Loucy (cell line): ENCODE measurements around the gene TMEM178B.

Experiments used
- H2AFZ ChIP-seq: fragments of 200-600 bp; sonication (generic); 2 replicates; pipeline ENCODE4 v1.6.0; 2016; ENCODE audit warnings: antibody characterized with exemption, mild to moderate bottlenecking, low read length, moderate library complexity
- H3F3A ChIP-seq: fragments of 200-600 bp; 2 replicates; pipeline ENCODE4 v1.6.0; 2016; ENCODE audit warnings: antibody characterized with exemption, low read depth, mild to moderate bottlenecking
- H3K27me3 ChIP-seq: fragments of 200-600 bp; sonication (generic); 2 replicates; pipeline ENCODE4 v1.6.1; 2014; ENCODE audit warnings: low read length, mild to moderate bottlenecking; ENCODE audit not compliant: insufficient read depth, poor library complexity, severe bottlenecking
- H3K36me3 ChIP-seq: fragments of 200-600 bp; sonication (generic); 2 replicates; pipeline ENCODE4 v1.6.1; 2016; ENCODE audit warnings: low read length; ENCODE audit not compliant: insufficient read depth
- H3K4me1 ChIP-seq: fragments of 200-600 bp; sonication (generic); 2 replicates; pipeline ENCODE4 v1.5.1; 2014; ENCODE audit warnings: low read length, mild to moderate bottlenecking; ENCODE audit not compliant: insufficient read depth, poor library complexity, severe bottlenecking
- H3K4me2 ChIP-seq: fragments of 200-600 bp; sonication (generic); 2 replicates; pipeline ENCODE4 v1.6.0; 2014; ENCODE audit warnings: antibody characterized with exemption, low read length, low read depth, mild to moderate bottlenecking; ENCODE audit not compliant: poor library complexity, severe bottlenecking
- H3K4me3 ChIP-seq: fragments of 200-600 bp; sonication (generic); 2 replicates; pipeline ENCODE4 v1.5.1; 2014; ENCODE audit warnings: low read length, mild to moderate bottlenecking, mixed read lengths; ENCODE audit not compliant: poor library complexity, severe bottlenecking
- H3K79me2 ChIP-seq: fragments of 200-600 bp; sonication (generic); 2 replicates; pipeline ENCODE4 v1.6.1; 2014; ENCODE audit warnings: low read length; ENCODE audit not compliant: insufficient read depth
- H3K9ac ChIP-seq: fragments of 200-600 bp; sonication (generic); 2 replicates; pipeline ENCODE4 v1.6.0; 2014; ENCODE audit warnings: mild to moderate bottlenecking, low read depth, low read length, moderate library complexity; ENCODE audit not compliant: poor library complexity, severe bottlenecking
- H3K9me2 ChIP-seq: fragments of 200-600 bp; sonication (generic); replicated peaks from 2 replicates; pipeline ENCODE4 v1.6.1; 2016; ENCODE audit warnings: low read depth, low read length, mixed read lengths
- H3K9me3 ChIP-seq: fragments of 200-600 bp; sonication (generic); 2 replicates; pipeline ENCODE4 v1.6.1; 2014; ENCODE audit warnings: mild to moderate bottlenecking, antibody characterized with exemption, low read length, low read depth; ENCODE audit not compliant: insufficient read depth
- H4K20me1 ChIP-seq: fragments of 200-600 bp; sonication (generic); 2 replicates; pipeline ENCODE4 v1.6.0; 2014; ENCODE audit warnings: antibody characterized with exemption, low read length, mild to moderate bottlenecking; ENCODE audit not compliant: insufficient read depth, poor library complexity, severe bottlenecking
- CTCF ChIP-seq: fragments of 200-600 bp; sonication (generic); conservative IDR thresholded peaks from 2 replicates; pipeline ENCODE4 v1.5.1; 2014; ENCODE audit warnings: mild to moderate bottlenecking, antibody characterized with exemption, low read length
- EZH2phosphoT487 ChIP-seq: fragments of 200-600 bp; IDR thresholded peaks from 2 replicates; pipeline ENCODE4 v1.6.1; 2018; ENCODE audit warnings: antibody characterized with exemption, mild to moderate bottlenecking, moderate library complexity, borderline replicate concordance

The TMEM178B gene

GRCh38 chr7:141045842-141046620 is 27.8 kb upstream of the TMEM178B start:
- Histone ChIP-seq H3K4me2 (no peak overlapping the region), H3K79me2 (no peaks in the 10 kb centered on the region), H3K36me3 (no peaks in the 10 kb centered on the region), H4K20me1 (no peaks in the 10 kb centered on the region), H3K4me3 (no peak overlapping the region), H3K9ac (no peak overlapping the region), H3F3A (no peaks in the 10 kb centered on the region), H2AFZ (no peak overlapping the region), H3K4me1 (no peaks in the 10 kb centered on the region), H3K9me2 (no peaks in the 10 kb centered on the region), H3K9me3 (no peaks in the 10 kb centered on the region; the same call in 1 of the 2 replicates), H3K27me3 (no peaks in the 10 kb centered on the region)
- TF ChIP-seq EZH2phosphoT487 (no peak), CTCF (no peak)

- H3K36me3 ChIP-seq: no peaks in the 10 kb centered on the region
Observed at GRCh38 chr7:141053626-141054025, 20.2 kb upstream of the TMEM178B start.

GRCh38 chr7:141055146-141055545 is 18.7 kb upstream of the TMEM178B start:
- H3F3A ChIP-seq: no peaks in the 10 kb centered on the region
- H3K36me3 ChIP-seq: no peaks in the 10 kb centered on the region
- H3K4me3 ChIP-seq: no peak overlapping the region
- no peaks in the 10 kb centered on the region for H3K4me1 ChIP-seq
- no peaks in the 10 kb centered on the region for H3K27me3 ChIP-seq
- no peak overlapping the region for H2AFZ ChIP-seq
- TF ChIP-seq EZH2phosphoT487 (no peak), CTCF (no peak)
- H3K4me2 ChIP-seq: no peak overlapping the region
- H4K20me1 ChIP-seq: no peaks in the 10 kb centered on the region
- no peaks in the 10 kb centered on the region for H3K79me2 ChIP-seq
- H3K9me3 ChIP-seq: no peaks in the 10 kb centered on the region
- H3K9me2 ChIP-seq: no peaks in the 10 kb centered on the region
- H3K9ac ChIP-seq: no peak overlapping the region

More at GRCh38 chr7:141053626-141054025, 20.2 kb upstream of the TMEM178B start:
- H3K9ac ChIP-seq: no peak overlapping the region
- no peaks in the 10 kb centered on the region for H3F3A ChIP-seq
- H3K4me3 ChIP-seq: no peak overlapping the region
- TF ChIP-seq EZH2phosphoT487 (no peak), CTCF (no peak)
- no peaks in the 10 kb centered on the region for H4K20me1 ChIP-seq
- no peak overlapping the region for H2AFZ ChIP-seq
- no peak overlapping the region for H3K4me2 ChIP-seq
- H3K9me2 ChIP-seq: no peaks in the 10 kb centered on the region
- H3K27me3 ChIP-seq: no peaks in the 10 kb centered on the region
- no peaks in the 10 kb centered on the region for H3K4me1 ChIP-seq
- no peaks in the 10 kb centered on the region for H3K9me3 ChIP-seq
- H3K79me2 ChIP-seq: no peaks in the 10 kb centered on the region
